GM12892 (cell line): ENCODE measurements around the gene HBS1L.

Experiments
- POLR2A ChIP-seq: IDR thresholded peaks from 2 replicates; pipeline ENCODE4 v1.6.1; 2011; ENCODE audit warnings: low read depth, low read length, control low read depth
- POLR2AphosphoS5 ChIP-seq: IDR thresholded peaks from 2 replicates; pipeline ENCODE4 v1.6.1; 2011; ENCODE audit warnings: low read depth, low read length, control low read depth
- TAF1 ChIP-seq: IDR thresholded peaks from 2 replicates; pipeline ENCODE4 v1.6.1; 2011; ENCODE audit warnings: low read depth, mild to moderate bottlenecking, control low read depth, low read length, borderline replicate concordance

DNA sequence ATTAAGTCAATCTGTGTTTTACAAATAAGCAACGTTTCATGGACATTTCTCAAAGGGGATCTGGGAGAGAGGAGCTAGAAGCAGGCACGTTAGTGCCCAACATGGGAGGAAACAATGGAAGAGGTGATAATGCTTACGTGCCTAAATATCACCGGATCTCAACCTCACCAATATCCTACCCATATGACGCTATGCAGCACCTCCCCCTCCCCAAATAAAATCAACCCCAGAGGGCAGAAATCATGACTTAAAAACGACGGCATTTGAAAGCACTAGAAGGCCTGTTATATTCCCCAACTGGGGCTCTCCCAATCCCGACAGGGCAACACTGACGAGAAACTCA lies 425 bp downstream of the HBS1L start:
- TF ChIP-seq POLR2AphosphoS5 (no peak), POLR2A (no peak), TAF1 (no peak)
